GM12865 (cell line): ENCODE data around the gene TNIK.

Source experiments
- DNase-seq: peaks from one replicate; pipeline ENCODE4 v3.0.0; 2010; ENCODE audit warnings: low read depth
- H3K4me3 ChIP-seq: 2 replicates; pipeline ENCODE4 v1.5.1; 2011; ENCODE audit warnings: mild to moderate bottlenecking, low read depth, low read length, control low read depth
- TF ChIP-seq, protein P1 (sequence below): IDR thresholded peaks from 2 replicates; pipeline ENCODE4 v1.5.1; 2011; ENCODE audit warnings: low read length, control low read depth, low read depth, inconsistent platforms; ENCODE audit not compliant: insufficient read depth; ENCODE audit errors: missing control alignments

Gene TNIK

DNA sequence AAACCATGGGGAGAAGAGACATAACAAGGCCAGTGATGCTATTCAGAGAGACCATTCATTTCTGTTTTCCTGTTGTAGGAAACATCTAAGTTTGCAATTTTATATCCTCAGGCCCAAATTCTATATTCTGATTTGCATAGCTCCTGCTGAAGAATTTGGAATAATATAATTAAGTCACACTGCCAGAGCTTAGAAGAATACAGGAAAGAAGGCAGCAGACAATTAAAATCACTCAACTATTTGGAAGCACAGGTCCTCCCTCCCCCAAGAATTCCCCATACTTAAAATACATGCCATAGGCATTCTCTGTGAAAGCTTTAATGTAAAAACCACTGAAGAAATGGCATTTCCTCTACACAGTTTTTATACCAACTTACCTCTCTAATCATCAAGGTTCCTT lies 366.7 kb downstream of the TNIK start:
- TF ChIP-seq, protein P1, sequence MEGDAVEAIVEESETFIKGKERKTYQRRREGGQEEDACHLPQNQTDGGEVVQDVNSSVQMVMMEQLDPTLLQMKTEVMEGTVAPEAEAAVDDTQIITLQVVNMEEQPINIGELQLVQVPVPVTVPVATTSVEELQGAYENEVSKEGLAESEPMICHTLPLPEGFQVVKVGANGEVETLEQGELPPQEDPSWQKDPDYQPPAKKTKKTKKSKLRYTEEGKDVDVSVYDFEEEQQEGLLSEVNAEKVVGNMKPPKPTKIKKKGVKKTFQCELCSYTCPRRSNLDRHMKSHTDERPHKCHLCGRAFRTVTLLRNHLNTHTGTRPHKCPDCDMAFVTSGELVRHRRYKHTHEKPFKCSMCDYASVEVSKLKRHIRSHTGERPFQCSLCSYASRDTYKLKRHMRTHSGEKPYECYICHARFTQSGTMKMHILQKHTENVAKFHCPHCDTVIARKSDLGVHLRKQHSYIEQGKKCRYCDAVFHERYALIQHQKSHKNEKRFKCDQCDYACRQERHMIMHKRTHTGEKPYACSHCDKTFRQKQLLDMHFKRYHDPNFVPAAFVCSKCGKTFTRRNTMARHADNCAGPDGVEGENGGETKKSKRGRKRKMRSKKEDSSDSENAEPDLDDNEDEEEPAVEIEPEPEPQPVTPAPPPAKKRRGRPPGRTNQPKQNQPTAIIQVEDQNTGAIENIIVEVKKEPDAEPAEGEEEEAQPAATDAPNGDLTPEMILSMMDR, result no peak
- H3K4me3 ChIP-seq, result no peak overlapping the region
- DNase-seq, result no peak

DNA sequence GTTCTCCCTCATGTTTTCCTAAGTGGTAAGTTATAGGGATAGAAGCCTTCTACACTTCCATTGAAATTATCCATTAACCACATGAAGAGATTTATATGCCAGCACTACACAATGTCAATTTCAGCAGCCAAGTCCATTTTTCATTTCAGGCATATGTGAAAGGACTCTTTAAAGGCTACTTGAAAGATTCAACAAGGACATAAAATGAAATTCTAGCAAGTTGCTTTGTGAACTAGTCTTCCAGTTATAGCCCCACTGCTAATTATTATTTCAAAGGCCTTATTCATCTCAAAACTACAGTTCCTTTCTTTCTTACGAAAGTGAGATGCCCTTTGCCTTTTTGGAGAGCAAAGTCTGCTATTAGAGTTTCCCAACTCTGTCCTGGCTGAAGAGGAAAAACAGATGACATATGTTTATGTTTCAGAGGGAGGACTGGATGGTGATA lies 367.7 kb downstream of the TNIK start:
- TF ChIP-seq, protein P1, result no peak
- no peak for DNase-seq
- H3K4me3 ChIP-seq, result no peak overlapping the region

DNA sequence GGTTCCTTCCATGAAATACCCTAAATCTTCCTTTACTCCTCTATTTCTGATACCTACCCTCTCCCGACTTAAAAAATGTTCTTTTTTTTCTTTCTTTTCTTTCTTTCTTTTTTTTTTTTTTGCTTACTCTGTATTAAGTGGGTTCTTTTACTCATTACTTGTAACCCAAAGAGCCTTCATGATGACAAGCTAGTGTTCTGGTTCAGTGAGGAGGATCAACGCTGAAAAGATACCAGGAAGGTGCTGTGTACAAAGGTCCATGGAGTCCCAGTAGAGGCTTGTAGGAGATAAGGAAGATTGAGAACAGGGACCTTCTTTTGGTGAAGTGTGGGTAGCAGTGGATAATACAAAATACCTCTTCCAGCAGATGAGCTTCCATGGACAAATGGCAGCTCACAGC lies 369.9 kb downstream of the TNIK start:
- TF ChIP-seq, protein P1, result no peak
- no peak overlapping the region for H3K4me3 ChIP-seq

DNA sequence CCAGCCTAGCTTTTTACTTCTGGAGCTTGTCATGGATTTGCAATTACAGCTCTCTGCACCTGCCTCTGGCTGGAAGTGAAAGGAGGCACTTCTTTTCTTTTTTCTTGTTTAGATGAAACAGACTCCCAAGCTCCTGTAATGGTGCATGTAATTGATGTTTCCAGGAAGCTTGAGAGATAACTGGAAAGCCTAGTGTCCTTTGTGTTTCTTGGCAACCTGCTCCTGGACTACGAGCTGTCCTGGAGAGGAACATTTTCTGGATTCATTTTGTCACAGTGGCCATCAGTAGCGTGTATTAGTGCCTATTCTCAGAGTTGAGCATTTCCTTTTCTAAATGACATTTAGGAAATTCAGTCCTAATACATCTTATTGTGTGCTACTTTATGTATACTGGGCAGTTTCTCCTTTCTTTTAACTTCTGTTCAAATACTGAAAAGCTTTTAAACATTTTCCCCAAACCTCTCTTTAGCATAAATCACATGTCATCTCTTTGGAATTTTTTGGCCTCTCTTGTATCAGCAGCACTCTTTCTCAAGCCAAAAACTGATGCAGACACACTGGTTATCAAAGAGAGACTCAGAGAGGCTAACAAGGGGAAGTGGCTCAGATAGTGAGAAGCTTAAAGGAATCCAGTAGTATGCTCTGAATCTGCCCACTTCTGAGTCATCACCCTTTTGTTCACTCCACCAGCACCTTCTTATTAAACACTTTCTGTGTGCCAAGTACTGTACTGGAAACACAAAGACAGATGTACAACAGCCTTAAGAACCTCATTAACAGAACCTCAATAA lies 371.0 kb downstream of the TNIK start:
- TF ChIP-seq, protein P1, result no peak
- DNase-seq, result no peak
- H3K4me3 ChIP-seq, result no peak overlapping the region

More for the DNA sequence above, 369.9 kb downstream of the TNIK start:
- no peak for DNase-seq

DNA sequence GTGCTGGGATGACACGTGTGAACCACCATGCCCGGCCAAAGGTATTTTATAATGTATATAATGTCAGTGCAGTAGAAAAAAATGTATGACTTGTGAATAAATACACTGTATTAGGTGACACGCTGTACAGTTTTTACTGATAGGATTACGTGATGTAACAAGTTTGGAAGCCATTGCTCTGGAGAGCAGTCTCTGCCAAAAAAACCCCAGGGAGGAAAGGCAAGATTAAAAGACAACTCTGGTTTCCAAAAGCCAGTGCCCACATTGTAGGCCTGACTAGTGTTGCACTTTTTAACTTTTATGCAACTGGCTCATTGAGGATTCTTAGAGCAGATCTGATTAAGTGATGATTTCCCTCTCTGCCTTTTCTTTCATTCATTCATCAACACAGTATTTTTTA lies 371.7 kb downstream of the TNIK start:
- no peak for DNase-seq
- TF ChIP-seq, protein P1, result no peak

DNA sequence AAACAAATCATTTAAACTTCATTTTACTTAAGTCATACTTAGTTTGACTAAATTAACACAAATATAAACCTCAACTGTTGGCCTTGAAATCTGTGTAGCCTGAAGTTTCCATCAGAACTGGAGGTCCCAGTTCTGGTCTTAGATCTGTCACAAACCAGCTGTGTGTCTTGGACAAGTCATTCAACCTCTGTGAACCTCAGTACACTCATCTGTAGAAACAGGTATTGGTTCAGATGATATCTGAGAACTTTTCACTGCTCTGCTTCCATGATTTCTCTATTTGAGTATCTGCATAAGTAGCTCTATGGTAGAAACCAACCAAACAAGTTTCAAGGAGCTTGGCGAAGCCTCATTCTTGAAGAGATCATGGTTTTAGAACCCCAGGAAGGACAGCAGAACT lies 373.3 kb downstream of the TNIK start:
- no peak overlapping the region for H3K4me3 ChIP-seq
- TF ChIP-seq, protein P1, result no peak
- peak; percentile 22 for DNase-seq

More for the DNA sequence above, 371.7 kb downstream of the TNIK start:
- H3K4me3 ChIP-seq, result no peak overlapping the region

DNA sequence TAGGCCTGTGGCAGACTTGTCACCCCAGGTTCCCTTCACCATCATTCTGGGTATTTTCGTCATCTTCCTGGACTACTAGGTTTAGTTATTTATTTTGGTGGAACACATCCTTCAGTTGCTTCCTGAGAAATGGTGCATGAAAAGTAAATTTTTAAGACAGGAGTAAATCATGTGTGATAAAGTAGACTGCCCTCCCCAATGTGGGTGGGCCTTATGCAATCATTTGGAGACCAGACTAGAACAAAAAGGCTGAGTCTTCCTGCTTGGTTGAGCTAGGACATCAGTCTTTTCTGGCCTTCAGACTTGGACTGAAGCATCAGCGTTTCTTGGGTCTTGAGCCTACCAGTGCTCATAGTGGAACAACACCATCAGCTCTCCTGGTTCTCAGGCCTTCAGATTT lies 382.9 kb downstream of the TNIK start:
- TF ChIP-seq, protein P1, result no peak
- no peak for DNase-seq
- H3K4me3 ChIP-seq, result no peak overlapping the region
